BJ (cell line): ENCODE results near the gene AFF3. TPM values are rescaled to one million over a fixed set of nuclear protein-coding genes. Genes with fewer than 3 reads are reported as not detected.
"Not testable (repeated sequence)": the region's sequence is repeated elsewhere in the genome, so short reads cannot be mapped to it uniquely, and the experiment has no call there.

ENCODE experiments used
- CTCF ChIA-PET: fragments of 350-600 bp; formaldehyde crosslinking; extraction: SDS; loops from one replicate; lab custom pipeline; 2021; ENCODE audit warnings: antibody characterized with exemption, inconsistent platforms; lab: Yijun Ruan, JAX
- POLR2A ChIA-PET: fragments of 300-600 bp; sonication (Branson Sonifier 250); formaldehyde crosslinking; extraction: SDS; loops from one replicate; lab custom pipeline; 2021; ENCODE audit warnings: antibody characterized with exemption; lab: Charles Lee
- DNase-seq: peaks from one replicate; pipeline ENCODE4 v3.0.0-alpha.2; 2011; ENCODE audit warnings: low read depth
- H3K27me3 ChIP-seq: 2 replicates; pipeline ENCODE4 v1.6.0; 2011; ENCODE audit warnings: low read length; ENCODE audit not compliant: control insufficient read depth, insufficient read depth
- H3K36me3 ChIP-seq: 2 replicates; pipeline ENCODE4 v1.5.1; 2011; ENCODE audit warnings: low read length; ENCODE audit not compliant: control insufficient read depth, insufficient read depth
- H3K4me3 ChIP-seq: 2 replicates; pipeline ENCODE4 v1.5.1; 2011; ENCODE audit warnings: low read depth, mild to moderate bottlenecking, control low read depth, low read length
- polyA plus RNA-seq: library from polyadenylated mRNA; depleted of rRNA; stranded (reverse); fragments of >200 nt; gene quantifications from 2 replicates; pipeline ENCODE4 v1.2.3, GENCODE V29; 2011
- TF ChIP-seq, protein P1 (sequence below): IDR thresholded peaks from 2 replicates; pipeline ENCODE4 v1.5.1; 2011; ENCODE audit warnings: low read depth, mild to moderate bottlenecking, control low read depth, inconsistent platforms, low read length, moderate library complexity; ENCODE audit not compliant: insufficient read depth

The AFF3 gene
- polyA plus RNA-seq, 1 experiment, result 11.5 TPM

DNA sequence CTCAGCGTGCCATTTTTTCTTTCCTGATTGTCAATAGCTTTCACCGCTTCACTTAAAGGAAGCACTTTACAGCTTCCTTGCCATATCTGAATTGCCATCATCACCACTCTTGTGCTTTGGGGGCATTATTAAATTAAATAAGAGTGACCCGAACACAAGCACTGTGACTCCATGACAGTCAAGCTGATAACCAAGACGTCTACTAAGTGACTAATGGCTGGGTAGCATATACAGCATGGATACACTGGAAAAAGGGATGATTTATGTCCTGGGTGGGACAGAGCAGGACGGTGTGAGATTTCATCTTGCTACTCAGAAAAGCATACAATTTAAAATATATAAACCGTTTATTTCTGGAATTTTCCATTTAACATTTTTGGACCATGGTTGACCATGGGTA, 24.3 kb upstream of the AFF3 start:
- H3K36me3 ChIP-seq, result no peaks in the 10 kb centered on the region
- CTCF ChIA-PET, result no interaction called here
- POLR2A ChIA-PET, result no interaction called here
- DNase-seq, result no peak
- TF ChIP-seq, protein P1, sequence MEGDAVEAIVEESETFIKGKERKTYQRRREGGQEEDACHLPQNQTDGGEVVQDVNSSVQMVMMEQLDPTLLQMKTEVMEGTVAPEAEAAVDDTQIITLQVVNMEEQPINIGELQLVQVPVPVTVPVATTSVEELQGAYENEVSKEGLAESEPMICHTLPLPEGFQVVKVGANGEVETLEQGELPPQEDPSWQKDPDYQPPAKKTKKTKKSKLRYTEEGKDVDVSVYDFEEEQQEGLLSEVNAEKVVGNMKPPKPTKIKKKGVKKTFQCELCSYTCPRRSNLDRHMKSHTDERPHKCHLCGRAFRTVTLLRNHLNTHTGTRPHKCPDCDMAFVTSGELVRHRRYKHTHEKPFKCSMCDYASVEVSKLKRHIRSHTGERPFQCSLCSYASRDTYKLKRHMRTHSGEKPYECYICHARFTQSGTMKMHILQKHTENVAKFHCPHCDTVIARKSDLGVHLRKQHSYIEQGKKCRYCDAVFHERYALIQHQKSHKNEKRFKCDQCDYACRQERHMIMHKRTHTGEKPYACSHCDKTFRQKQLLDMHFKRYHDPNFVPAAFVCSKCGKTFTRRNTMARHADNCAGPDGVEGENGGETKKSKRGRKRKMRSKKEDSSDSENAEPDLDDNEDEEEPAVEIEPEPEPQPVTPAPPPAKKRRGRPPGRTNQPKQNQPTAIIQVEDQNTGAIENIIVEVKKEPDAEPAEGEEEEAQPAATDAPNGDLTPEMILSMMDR, result no peak
- no peak overlapping the region for H3K4me3 ChIP-seq
- no peaks in the 10 kb centered on the region for H3K27me3 ChIP-seq

DNA sequence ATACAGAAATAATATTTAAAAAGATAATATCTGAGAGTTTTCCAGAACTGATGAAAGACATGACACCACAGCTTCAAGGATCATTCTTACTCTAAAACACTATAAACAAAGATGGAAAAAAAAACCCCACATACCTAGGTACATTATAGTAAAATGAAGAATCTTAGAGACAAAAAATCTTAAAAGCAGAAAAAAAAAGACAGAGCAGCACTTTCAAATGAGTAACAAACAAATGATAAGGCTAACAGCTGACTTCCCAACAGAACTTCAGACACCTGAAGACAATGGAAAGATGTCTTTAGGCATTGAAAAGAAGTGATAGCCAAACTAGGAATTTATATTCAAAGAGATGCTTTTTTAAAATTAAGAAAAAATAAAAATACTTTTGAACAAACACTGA, 21.2 kb upstream of the AFF3 start:
- Histone ChIP-seq H3K36me3 (no peaks in the 10 kb centered on the region), H3K4me3 (no peak overlapping the region), H3K27me3 (no peaks in the 10 kb centered on the region)
- TF ChIP-seq, protein P1, result no peak
- DNase-seq, result no peak
- POLR2A ChIA-PET, result no interaction called here
- CTCF ChIA-PET, result interaction anchor here (0.7 to 1.2 kb wide), 3 partner anchors 18 to 281 kb away, joined by 3 read pairs; no protein-coding TSS in a partner anchor

DNA sequence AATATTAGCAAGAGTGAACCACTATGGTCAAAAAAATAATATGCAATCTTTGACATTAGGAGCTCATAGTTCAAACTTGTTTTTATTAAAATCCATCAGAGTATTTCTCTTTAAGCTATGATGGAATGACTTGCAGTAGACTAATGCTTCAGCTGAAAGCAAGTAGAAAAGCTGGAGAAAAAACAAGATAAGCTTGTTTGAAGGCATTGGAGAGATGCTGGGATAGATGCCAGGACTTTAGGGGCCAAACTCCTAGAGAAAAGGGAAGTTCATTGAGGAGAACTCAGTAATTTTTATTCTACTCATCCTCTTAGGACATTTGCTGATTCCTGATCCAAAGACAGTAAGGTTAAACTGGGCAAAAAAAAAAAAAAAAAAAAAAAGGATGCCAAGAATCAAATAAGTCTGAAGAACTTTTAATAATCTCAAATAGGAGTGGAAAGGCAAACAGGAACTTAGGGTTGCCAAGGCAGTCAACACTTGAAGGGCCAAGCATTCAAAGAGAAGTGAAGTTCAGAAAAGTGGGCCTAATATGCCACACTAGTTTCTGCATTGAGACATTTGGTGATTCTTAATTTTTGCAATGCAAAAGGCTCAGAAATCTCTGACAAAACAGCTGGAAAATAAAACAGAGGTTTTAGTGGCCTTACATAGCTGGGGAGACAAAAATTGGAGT, 19.7 kb upstream of the AFF3 start:
- no peak for DNase-seq
- Histone ChIP-seq H3K36me3 (no peaks in the 10 kb centered on the region), H3K4me3 (no peak overlapping the region), H3K27me3 (no peaks in the 10 kb centered on the region)
- POLR2A ChIA-PET, result no interaction called here
- CTCF ChIA-PET, result no interaction called here
- TF ChIP-seq, protein P1, result no peak

DNA sequence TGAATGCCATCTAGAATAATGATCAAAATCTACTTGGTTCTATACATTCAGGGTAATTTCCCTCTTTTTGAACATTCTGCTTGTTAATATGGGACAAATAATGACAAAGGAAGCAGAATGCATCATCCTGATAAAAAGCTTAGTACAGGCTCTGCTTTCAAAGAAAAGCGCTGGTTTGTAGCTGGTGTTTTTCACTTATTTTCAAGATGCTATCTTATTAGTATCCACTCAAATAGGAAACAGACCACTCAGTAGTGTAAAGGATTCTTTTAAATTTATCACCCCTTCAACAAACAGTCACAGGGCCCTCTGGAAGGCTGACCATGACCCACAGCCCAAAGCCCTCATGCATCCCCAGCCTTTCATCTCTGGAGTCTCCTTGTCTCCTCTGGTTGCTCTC, 18.0 kb upstream of the AFF3 start:
- POLR2A ChIA-PET, result no interaction called here
- DNase-seq, result no peak
- no peak overlapping the region for H3K4me3 ChIP-seq
- TF ChIP-seq, protein P1, result no peak
- H3K36me3 ChIP-seq, result no peaks in the 10 kb centered on the region
- no peaks in the 10 kb centered on the region for H3K27me3 ChIP-seq
- CTCF ChIA-PET, result no interaction called here

DNA sequence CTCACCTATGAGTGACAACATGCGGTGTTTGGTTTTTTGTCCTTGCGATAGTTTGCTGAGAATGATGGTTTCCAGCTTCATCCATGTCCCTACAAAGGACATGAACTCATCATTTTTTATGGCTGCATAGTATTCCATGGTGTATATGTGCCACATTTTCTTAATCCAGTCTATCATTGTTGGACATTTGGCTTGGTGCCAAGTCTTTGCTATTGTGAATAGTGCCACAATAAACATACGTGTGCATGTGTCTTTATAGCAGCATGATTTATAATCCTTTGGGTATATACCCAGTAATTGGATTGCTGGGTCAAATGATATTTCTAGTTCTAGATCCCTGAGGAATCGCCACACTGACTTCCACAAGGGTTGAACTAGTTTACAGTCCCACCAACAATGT, 9.4 kb upstream of the AFF3 start:
- CTCF ChIA-PET, H3K4me3 ChIP-seq, H3K36me3 ChIP-seq, DNase-seq, POLR2A ChIA-PET, H3K27me3 ChIP-seq: not testable (repeated sequence)

DNA sequence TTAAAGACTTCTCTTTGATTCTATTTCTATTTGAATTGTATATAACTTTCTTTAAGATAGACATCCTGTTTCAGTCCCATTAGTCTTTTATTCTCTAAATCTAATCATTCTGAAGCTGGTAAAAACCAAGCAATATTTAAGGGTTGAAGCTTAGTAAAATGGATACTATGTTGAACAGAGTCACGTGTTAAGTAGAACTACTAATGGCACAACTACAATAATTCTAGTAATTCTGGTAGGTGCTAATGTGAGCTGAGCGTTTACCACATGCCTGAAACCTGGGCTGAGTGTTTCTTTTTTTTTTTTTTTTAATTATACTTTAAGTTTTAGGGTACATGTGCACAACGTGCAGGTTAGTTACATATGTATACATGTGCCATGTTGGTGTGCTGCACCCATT, 8.9 kb upstream of the AFF3 start:
- DNase-seq, result no peak
- Histone ChIP-seq H3K4me3 (no peak overlapping the region), H3K27me3 (no peaks in the 10 kb centered on the region), H3K36me3 (no peaks in the 10 kb centered on the region)
- TF ChIP-seq, protein P1, result no peak
- ChIA-PET CTCF (no interaction called here), POLR2A (no interaction called here)
